Measurements from ENCODE around the gene RNF166.

Gene RNF166

GRCh38 chr16:88650749-88651275, 55.4 kb downstream of the RNF166 start, which contains the start of gene CYBA:
Gene CYBA (minus strand): TSS chr16:88651053. CDS start chr16:88651013, 40 bp downstream.
- DNase-seq = peak; percentile 49

- no peak for DNase-seq
These were observed 56.1 kb downstream of the RNF166 start for GRCh38 chr16:88649924-88650748.

- DNase-seq = no peak
These were observed 56.8 kb downstream of the RNF166 start for GRCh38 chr16:88649195-88649923.

- DNase-seq = no peak
These were observed 58.8 kb downstream of the RNF166 start for GRCh38 chr16:88647178-88648070.
